Hematopoietic multipotent progenitor cell treated with erythropoietin and hydrocortisone succinate and interleukin-3 and kit ligand, for 15 days (in vitro differentiated cells): ENCODE results near the gene L3MBTL1.

Experiments used
- DNase-seq: peaks from one replicate; pipeline ENCODE4 v3.0.0-alpha.2; 2015; ENCODE audit warnings: low spot score

L3MBTL1 gene

GRCh38 chr20:43590036-43590391, 82.5 kb downstream of the L3MBTL1 start:
- DNase-seq: no peak

GRCh38 chr20:43590392-43591303, 83.2 kb downstream of the L3MBTL1 start, which contains the start of gene IFT52:
Gene IFT52 (plus strand): TSS chr20:43590937. CDS start chr20:43594699, 3,762 bp downstream.
- DNase-seq: peak; percentile 94
